H1 (cell line): ENCODE data around the gene ADAMTS9. TPM values are rescaled to one million over a fixed set of nuclear protein-coding genes. Genes with fewer than 3 reads are reported as not detected.

Source experiments
- BACH1 ChIP-seq: IDR thresholded peaks from 2 replicates; pipeline ENCODE4 v1.6.1; 2012; ENCODE audit warnings: low read length, improper control_type of control experiment
- CHD7 ChIP-seq: fragments of 300-600 bp; sonication (generic); IDR thresholded peaks from 2 replicates; pipeline ENCODE4 v1.7.1; 2012; ENCODE audit warnings: low read length, moderate library complexity, mild to moderate bottlenecking, inconsistent platforms; ENCODE audit not compliant: insufficient replicate concordance
- JUN ChIP-seq: IDR thresholded peaks from 2 replicates; pipeline ENCODE4 v1.6.1; 2011; ENCODE audit warnings: low read depth, mild to moderate bottlenecking, improper control_type of control experiment, low read length
- polyA plus RNA-seq, 7 experiments: library from polyadenylated mRNA; depleted of rRNA in 3 of 7; stranded (reverse) in 5 of 7; unstranded in 2 of 7; fragments of >200 nt in 5 of 7; fragments of 200-250 nt in 2 of 7; gene quantifications; 1 replicate in 5 of 7; 2 replicates in 1 of 7; 4 replicates in 1 of 7; pipeline versions ENCODE4 v1.2.1 to v1.2.3, GENCODE V29; 2011 to 2013; ENCODE audit warnings: missing spikeins in 2 of 7, mixed read lengths in 2 of 7
- total RNA-seq: library from RNA; stranded (reverse); fragmentation: NEBNext Ultra II Directional; extraction: Animal tissue kit (Norgen Biotek cat#: 25700); gene quantifications from 2 replicates; pipeline ENCODE4 v1.2.1, GENCODE V29; 2021

ADAMTS9 gene
- total and polyA plus RNA-seq, 2 of the 8 experiments (the other 6 are each of a cell fraction or from before 2014, with no cell fraction given), result 0.20 to 0.41 TPM

DNA sequence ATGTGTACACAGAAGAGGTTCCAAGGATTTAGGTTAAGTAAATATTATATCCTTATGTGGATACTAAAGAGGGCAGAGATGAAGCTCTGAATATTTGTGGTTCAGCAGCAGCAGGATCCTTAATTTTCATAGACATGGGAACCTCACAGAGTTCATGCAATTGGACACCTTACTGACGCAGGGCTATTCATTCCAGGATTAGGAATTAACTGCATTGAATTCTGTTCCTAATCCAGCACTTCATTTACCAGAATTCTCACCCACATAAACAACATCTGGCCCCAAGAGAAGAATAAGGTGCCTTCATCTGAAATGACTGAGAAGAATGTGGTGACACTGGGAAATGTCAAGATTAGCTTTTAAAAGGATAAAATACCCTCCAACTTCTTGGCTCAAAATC lies 62.4 kb downstream of the ADAMTS9 start (continued):
- no peak for TF ChIP-seq CHD7
- no peak for TF ChIP-seq BACH1
- TF ChIP-seq JUN, result no peak
